Fibroblast of skin of scalp (primary cell): Measurements from ENCODE around the gene DNAJC6. TPM values are rescaled to one million over a fixed set of nuclear protein-coding genes. Genes with fewer than 3 reads are reported as not detected.
"Not testable (repeated sequence)": the region's sequence is repeated elsewhere in the genome, so short reads cannot be mapped to it uniquely, and the experiment has no call there.

Source experiments
- DNase-seq: peaks from one replicate; pipeline ENCODE4 v3.0.0-alpha.2; 2013
- polyA plus RNA-seq, 2 experiments: library from polyadenylated mRNA; unstranded; fragments of 120-200 nt; gene quantifications; one replicate each; pipeline ENCODE4 v1.2.1, GENCODE V29; 2013; ENCODE audit not compliant: insufficient read length in 2 of 2

Gene DNAJC6
- 6.1 TPM for polyA plus RNA-seq (2013, experiment 1 of 2; ENCODE audit: insufficient read length)
- 7.6 TPM for polyA plus RNA-seq (2013, experiment 2 of 2; ENCODE audit: insufficient read length)

DNA sequence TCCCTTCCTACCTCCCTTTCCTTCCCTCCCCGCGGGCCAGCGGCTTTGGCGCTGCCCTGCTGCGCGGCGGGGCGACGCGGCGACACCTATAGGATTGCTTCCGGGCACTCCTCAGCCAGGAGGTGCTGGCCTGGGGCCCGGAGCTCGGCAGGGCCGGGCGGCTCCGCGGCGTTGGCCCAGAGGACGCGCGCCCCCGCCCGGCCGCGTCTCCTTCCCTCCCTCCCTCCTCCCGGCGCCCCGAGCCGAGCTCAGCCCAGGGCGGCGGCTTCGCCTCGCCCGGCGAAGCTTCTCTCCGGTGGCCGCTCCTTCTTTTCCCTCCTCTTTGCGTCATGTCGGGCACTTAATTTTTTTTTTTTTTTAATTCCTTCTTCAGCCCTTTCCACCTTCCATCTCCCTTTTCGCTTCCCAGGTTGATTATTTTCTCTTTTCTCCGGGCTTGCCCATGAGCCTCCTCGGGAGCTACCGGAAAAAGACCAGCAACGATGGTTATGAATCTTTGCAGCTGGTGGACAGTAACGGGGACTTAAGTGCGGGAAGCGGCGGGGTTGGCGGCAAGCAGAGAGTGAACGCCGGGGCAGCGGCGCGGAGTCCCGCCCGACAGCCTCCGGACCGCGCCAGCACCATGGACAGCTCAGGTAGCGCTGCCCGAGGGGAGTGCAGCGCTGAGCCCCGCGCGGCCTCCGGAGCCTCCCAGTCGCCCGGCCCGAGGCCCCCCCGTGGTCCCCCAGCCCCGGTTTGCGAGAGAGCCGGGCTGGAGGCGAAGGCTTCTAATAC lies at the start of gene DNAJC6:
DNAJC6 (plus strand) TSS at position 240 of the 774 bp plus-strand sequence; CDS start at position 443, 203 bp downstream.
- DNase-seq: peak; percentile 76

DNA sequence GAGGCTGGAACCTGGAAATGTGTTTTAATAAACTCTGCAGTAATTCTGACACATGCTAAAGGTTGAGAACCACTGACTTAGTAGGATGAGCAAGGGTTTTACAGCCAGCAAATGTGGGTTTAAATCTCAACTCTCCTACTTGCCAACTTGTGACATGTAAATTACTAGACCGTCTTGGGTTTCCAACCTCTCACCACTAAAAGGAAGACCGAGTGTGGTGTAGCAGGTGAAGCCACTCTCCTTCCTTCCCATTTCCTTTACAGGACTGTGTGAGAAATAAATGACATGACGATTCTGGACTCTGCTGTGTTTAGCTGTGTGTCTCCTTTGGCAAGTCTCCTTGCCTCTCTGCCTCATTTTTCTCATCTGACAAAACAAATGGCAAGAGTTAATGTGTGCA lies 49.5 kb upstream of the DNAJC6 start:
- no peak for DNase-seq

DNA sequence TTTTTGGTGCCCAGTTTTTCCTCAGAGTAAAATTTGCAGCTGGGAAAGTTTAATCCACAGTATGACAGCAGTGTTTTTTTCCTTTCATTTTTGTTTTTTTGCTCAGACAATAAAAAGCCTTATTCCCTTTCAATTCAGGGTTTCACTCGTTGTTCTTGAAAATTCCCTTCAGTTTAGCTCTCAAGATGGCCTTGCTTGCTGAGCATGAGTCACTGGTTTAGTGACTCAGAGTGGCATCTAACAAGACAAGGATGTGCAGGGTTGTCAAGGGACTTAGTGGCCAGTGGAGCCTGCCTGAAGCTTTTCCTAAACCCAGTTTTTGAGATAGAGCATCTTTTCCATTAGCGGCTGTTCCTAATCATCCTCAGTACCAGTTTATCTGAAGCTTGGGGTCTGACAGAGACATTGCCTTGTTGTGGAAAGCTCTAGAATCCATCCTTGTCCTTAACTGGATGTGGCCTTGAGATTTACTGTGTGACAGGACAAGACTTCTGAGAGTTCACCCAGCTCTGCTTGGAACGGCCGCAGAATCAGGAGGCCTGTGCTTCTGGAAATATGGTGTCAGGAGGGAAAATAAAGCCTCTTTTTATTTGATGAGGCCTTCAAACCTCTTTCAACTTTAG lies 48.4 kb upstream of the DNAJC6 start:
- DNase-seq: peak; percentile 87

DNA sequence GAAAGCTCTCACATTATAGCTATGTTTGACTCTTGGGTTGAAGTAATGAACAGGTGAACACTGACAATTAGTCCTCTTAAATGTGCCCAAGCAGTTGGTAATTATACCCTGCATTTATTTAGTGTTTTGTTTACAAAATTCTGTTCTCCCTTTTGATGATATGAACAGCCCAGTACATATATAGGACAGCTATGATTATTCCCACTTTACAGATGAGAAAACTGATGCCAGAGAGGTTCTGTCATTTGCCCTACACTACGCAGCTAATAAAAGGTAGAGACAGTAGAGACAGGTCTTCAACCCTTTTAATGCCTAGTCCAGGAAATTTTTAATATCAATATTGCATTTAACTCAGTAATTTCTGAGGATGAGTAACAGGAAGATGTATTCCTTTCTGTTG lies 46.1 kb upstream of the DNAJC6 start:
- DNase-seq: no peak

DNA sequence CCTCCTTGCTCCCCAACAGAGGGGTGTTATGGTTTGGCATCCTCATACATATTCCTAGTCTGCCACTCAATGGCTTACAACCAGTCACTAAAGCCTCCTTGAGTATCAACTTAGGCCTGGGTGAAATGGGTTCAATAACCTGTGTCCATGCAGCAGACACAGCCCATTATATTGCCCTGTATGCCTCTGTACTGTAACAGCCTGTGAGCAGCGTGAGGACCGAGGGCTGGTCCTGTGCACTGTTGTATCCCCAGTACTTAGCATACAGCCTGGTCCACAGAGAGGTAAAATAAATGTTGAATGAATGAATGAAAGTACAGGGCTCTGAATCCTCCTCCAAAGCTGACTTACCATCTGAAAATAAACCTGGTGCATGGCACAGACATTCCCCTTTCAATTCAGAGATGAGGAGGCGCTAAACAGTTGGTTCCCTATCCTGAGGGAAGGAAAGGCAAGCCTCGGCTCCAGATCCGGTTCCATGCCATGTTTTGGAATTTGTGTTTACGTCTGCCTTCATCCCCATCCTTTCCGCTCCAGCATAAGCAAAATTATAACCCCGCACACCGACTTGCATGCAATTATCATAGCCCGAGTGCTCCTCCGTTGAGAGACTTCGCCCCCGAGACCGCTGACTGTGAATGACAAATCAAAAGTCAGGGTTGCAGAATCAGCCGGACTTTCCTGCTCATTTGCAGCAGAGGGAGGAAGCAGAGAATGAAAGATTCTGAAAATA lies 45.0 kb upstream of the DNAJC6 start:
- DNase-seq: peak; percentile 79

DNA sequence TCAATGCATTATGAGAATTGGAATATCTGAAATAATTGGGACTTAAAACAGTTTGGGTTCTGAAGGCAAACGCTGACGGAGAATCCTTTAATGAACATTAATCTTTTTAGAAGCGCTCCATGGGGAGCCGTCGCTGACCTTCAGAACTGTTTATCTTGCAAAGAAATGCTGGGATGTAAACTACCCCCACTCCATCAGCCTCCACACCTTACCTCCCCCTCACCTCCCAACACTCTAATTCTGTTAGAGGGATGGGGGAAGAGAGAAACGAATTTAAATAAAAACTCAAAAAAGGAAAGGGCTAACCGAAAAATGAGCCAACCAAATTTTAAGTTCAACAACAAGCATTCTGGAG lies 44.1 kb upstream of the DNAJC6 start:
- DNase-seq: no peak

DNA sequence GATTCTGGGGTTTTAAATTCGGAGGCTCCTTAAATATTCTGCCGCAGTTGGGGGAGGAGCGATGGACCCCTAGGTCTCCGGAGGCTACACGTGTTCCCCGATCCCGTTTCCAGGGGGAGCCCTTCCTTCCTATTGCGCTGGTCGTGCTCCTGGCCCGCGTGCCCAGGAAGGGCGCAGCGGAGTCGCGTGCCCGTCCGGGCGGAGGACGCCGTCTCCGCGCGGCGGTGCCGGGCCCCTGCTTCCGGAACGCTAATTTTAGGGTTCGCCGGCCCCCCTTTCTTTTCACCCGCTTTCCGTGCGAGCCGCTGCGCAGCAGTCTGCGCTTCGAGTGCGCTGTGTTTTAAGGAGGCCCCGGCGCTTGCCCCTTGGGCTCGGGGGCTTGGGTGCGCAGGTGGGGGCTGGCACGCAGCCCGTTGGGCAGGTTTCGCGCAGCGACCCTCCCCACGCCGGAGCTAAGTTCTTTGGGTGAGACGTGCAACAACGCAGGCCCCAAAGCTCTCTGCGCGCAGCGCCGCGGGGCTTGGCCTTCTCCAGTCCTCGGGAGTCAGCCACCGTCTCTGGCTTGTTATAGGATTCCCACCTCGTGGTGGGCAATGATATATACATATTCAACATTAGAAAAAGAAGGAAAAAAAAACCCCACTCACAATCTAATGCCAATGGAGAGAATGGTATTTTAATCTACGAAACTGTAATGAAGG lies 43.5 kb upstream of the DNAJC6 start:
- peak; percentile 65 for DNase-seq

DNA sequence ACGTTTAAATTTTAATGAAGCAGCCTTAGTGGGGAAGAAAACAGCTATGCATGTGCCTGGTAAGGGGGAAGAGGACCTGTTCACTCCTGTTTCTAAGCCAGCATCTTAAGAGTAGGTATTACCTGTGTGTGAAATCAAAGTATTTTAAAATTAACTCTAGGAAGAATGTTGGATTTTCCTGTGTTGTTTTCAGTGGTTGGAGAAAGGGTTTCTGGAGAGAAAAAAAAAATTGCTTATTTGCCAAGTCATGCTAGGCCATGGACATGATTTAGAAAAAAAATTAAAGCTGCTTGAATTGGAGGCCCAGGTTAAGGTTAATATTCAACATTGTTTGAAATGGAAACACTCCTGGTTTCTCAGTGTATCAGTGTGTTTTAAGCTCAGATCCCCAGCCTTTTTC lies 42.9 kb upstream of the DNAJC6 start:
- DNase-seq: no peak

DNA sequence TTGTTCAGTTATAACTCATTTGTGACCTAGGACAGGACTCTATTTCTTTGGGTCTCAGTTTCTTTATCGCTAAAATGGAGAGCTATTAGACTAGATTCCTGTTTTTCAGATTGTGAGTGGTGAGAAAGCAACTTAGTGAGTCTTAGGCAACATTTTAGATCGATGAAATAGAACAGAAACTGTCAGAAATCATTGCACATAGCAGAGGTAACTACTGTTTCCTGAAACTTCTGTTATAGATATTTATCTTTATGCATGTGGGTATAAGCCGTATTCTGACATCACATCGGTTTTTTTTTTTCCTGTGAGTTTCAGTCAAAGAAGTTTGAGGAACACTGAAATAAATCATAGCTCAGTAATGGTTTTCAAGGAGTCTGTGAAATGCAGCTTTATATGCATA lies 42.1 kb upstream of the DNAJC6 start:
- DNase-seq: no peak

DNA sequence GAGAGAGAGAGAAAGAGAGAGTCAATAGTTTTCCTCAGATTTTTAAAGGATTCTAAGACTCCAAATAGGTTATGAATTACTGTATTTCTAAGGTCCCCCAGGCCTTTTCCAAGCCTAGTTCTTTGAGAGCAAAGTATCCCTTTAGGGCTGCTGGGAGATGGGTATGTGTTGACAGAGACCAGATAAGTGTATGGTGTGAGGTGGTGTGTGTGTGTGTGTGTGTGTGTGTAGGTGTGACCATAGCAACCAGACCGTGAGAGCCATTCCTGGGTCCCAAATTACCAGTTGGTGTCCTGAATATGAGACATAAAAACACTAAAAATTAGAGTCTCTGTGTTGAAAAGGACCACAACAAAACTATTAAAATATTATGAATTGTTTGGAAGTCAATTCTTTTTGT lies 41.7 kb upstream of the DNAJC6 start:
- no peak for DNase-seq

DNA sequence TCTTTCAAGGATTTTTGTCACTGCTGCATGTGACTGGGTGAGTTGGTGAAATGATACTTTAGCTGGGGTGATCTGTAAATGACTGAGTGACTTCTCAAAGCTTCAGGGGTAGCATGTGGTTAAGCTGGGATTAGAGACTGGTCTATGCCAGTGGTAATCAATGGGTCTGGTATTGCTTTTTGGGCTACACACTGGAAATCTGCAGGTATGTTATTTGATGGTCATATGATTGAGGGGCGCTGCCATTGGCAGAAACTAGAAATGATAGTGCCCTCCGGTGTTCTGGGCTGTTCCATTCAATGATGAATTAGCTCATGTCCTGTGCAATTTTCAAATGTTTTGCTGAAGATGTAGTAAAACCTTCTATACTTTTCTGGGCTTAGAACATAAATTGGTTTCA lies 39.7 kb upstream of the DNAJC6 start:
- DNase-seq: no peak

DNA sequence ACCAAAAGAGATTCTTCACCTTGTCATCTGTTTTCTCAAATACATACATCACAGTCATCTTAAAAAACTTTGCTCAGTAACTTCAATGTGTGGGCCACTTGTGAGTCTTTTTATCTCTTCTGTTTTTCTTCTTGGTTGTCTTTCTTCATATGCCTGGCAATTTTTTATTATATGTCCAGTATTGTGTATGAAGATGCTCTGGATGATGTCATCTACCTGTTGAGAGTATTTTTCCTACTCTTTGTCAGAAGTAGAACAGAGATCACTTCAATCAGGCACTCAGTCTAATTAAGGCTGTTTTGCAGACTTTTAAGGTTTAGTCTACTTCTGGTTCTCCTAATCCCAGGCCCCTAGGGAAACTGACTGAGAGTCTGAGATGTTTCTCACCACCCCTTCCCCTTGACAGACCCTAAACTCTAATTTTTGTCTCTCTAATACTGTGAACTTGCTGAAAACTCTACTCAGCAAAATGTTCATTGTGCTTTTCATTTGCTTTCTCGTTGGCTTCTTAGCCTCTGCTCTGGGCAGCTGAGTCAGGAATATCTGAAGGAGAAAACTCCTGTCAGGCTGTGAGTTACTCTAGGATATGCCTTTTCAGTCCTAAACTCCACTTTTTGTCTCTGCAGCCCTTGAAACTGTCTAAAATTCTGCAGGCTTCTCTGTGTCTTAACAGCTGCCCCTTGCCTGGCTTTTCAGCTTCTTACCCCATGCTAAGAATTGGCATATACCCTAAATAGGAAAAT lies 33.0 kb upstream of the DNAJC6 start:
- no peak for DNase-seq

DNA sequence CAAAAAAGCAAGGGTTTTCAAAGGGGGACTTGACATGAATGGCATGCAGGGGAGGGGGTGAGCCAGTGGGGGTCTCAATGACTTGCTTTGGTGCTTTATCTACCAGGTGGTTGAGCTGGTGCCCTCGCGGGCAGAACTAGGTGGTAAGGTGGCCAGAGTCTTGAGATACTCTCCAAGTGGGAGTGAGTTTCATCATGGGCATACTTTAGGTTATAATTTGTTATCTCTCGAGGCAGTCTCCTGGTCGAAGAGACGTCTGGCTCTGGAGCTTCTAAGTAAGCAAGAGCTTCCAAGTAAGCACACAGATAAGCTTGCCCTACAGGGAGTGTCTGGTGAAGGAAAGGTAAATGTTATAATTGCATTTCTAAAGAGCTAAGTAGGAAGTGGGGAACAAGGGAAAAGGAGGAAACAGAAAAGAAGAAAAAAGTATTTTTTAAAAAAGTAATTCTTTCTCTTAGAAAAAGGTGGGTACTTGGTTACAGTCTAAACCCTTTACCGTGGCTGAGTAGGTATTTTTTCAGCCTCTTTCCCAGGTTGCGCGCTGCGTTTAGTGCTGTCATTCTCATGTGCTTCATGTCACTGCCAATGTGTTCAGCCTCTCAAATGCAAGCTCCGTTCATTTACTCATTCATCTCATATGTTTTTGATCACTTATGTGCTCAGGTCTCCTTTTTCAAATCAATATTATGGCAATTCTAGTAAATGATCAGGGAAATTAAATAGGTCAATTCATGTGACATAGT lies 31.6 kb upstream of the DNAJC6 start:
- DNase-seq: no peak

DNA sequence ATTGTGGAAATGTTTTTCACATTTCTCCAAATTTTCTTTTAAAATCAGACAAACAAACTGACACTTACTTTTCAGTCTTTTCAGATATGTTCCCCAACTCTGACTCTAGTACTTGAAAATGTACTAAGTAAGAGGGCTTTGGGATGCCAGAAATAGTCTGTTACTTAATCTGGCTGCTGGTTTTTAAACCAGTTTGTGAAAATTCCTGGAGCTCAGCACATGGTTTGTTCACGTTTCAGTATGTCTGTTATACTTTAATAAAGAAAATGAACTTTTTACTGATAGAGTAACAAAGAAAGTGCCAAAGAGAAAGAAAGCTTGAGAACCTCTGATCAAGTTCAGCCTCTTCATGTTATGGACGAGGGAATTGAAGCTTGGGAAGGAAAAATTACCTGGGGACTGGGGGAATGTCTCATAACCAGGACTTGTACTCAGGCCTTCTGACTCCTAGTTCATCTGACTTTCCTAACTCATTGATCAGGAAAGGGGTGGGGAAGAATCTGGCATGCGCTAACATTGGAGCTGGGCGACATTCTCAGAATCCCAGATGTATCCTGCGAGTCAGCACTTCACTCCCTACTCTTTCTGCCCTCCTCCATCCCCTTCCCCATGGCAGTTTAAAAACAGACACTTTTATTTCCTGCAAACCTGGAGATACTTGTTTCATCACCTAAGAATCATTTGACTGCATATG lies 30.8 kb upstream of the DNAJC6 start:
- DNase-seq: peak; percentile 39

DNA sequence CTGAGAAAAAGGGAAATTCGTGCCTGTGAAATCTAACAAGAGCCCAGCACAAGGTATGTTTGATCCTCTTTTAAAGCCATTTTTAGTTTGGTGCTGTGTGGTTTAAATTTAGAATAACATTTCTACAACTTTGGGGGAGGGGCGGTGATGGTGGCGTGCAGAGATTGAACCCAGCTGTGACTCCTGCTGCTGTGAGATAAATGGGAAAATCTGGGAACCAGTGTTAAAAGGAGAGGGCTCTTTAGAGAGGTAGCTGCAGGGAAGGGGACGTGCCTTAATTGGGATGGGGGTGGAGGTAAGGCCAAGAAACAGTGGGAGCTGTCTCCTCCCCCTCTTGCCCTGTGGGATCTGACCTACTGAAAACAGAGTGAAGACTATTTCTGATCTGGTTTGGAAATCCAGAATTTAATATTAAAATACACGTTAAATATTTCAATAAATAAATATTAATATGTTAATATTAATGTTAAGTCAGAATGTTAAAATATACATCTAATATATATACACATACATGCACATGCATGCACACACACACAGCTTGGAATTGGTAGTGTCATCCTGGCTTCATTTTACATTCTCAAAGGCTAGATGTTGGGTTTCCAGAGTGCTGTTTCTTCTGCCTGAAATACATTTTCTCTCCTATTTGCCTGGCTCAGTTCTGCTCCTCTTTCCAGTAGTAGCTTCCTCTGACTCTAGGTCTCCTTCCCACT lies 30.1 kb upstream of the DNAJC6 start:
- DNase-seq: peak; percentile 47

DNA sequence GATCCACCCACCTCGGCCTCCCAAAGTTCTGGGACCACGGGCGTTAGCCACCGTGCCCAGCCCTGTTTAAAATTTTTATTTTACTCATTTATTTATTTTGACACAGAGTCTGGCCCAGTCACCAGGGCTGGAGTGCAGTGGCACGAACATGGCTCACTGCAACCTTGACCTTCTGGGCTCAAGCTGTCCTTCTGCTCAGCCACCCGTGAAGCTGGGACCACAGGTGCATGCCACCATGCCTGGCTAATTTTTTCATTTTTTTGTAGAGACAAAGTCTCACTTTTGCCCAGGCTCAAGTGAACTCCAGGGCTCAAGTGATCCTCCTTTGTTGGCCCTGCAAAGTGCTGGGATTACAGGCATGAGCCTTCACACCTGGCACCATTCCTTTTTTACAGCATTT lies 27.5 kb upstream of the DNAJC6 start:
- DNase-seq: no peak

DNA sequence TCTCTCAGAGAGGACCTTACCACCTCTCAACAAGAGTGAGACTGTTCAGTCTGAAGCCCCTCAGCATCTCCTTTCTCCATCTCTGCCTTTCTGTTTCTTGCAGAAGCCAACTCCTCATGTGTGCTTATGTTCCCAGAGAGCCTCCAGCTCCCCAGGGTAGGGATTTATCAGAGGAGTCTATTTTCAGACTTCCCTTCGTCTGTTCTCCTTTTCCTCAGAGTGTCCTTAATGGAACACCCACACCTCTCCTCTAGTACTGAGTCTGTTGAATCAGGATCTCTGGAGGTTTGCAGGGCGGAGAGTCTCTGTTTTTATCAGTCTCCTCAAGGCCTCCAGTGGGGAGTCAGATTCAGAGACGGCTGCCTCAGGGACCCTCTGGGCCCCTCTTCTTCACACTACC lies 25.1 kb upstream of the DNAJC6 start:
- no peak for DNase-seq

DNA sequence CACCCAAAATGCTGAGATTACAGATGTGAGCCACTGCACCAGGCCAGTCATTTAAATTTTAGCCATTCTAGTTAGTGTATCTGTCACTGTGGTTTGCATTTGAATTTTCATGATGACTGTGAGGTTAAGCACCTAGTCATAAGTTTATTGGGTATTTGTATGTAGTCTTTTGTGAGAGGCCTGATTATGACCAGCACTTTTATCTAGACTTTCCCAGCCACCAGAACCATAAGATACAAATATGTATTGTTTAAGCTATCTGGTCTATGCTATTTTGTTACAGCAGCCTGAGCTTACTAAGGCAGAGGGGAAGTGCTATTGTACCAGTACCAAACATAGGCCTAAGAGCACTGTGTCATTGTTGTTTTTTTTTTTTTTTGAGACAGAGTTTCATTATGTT lies 19.9 kb upstream of the DNAJC6 start:
- DNase-seq: no peak

DNA sequence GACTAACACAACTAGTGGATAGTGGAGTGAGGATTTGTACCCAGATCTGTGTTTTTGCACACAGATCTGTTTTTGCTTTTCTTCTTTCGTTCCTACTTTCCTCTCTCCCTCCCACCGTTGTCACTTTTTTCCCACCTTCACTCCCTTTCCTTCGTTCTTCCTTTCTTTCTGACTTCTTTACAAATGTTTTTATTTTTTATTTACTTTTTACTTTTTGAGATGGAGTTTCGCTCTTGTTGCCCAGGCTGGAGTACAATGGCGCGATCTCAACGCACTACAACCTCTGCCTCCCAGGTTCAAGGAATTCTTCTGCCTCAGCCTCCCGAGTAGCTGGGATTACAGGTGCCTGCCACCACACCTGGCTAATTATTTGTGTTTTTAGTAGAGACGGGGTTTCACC lies 17.5 kb upstream of the DNAJC6 start:
- not testable (repeated sequence) for DNase-seq
